GM19463 (cell line): ENCODE data around the gene CPA5.
"Not testable (repeated sequence)": the region's sequence is repeated elsewhere in the genome, so short reads cannot be mapped to it uniquely, and the experiment has no call there.

Source experiments
- ATAC-seq: cut with Tn5 transposase; IDR thresholded peaks from one replicate; pipeline ENCODE4 v1.9.1; 2021; ENCODE audit warnings: mild to moderate bottlenecking, moderate library complexity; ENCODE audit not compliant: unreplicated experiment

The CPA5 gene, protein sequence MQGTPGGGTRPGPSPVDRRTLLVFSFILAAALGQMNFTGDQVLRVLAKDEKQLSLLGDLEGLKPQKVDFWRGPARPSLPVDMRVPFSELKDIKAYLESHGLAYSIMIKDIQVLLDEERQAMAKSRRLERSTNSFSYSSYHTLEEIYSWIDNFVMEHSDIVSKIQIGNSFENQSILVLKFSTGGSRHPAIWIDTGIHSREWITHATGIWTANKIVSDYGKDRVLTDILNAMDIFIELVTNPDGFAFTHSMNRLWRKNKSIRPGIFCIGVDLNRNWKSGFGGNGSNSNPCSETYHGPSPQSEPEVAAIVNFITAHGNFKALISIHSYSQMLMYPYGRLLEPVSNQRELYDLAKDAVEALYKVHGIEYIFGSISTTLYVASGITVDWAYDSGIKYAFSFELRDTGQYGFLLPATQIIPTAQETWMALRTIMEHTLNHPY

GRCh38 chr7:130344271-130344866, at the start of gene CPA5:
Gene CPA5, plus strand, starts transcription at chr7:130344816. Its CDS starts 1,670 bp downstream, at chr7:130346486.
- no peak for ATAC-seq

- ATAC-seq, result no peak
Measured at GRCh38 chr7:130296221-130296951, 48.2 kb upstream of the CPA5 start.

DNA sequence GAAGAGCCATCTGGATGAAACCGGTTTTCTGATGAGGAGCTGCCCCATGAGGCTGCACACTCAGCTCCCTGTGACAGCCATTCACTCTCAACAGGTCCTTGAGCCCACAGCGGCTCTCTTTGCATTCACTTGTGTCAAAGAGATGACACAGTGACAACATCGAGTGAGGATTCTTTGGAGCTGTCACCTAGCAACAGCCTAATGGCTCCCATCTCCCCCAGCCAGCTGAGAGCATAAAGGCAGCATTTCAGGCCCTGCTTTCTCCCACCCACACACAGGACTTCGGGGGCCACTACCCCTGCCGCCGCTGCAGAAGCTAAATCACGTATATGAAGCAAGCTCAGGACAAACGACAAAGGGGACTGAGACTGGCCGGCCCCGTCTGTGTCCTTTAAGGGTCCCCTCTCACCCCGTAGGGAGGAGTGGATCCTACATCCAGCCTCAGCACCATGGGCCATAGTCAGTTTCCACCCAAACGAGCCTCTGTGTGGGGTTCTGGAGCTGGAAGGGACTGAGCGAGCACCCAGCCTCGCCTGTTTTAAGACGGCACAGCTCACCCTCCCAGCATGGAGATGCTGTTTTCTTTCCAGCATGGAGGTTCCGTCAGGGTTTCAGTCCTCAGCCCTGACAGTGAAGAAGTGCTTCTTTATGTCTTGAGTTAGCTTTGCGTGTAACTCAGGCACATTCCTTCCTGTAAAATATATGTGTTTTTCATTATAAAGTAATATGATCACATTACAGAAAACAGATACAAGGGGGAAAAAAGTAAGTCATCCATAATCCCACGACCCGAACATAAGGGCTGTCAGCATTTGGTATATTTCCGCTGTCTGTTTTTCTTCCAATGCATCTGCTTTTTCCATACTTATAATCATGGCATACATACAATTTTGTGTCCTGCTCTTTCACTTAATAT, 46.7 kb upstream of the CPA5 start:
- no peak for ATAC-seq

DNA sequence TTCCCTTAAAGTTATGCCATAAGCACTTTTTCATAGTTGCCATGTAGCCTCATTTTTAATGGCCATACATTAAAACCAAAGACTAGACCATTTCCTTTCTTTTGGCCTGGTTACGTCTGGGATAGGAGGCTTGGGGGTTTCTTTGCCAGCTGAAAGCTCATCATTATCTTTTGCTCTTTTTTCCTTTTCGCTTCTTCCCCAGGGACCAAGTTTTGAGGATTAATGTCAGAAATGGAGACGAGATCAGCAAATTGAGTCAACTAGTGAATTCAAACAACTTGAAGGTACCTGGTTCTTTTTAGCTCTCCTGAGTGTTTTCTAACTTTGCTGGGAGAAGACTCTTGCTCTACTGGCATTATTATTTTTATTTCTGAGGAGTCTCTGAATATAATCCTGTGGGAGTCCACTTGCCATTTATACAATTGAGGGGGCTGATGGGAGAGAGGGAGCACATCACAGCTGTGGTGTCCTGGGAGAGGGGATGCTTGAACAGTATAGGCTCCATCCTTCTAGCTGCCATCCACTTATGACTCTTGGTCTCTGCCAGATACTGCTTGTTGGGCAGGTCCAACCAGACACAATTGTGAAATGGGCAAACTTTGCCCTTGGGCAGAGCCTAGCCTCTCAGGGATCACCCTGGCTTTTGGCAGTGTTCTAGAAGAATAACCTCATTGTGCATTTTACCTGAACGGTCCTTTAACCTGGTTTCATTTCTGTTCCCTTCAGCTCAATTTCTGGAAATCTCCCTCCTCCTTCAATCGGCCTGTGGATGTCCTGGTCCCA, 45.9 kb upstream of the CPA5 start:
- ATAC-seq, result no peak

- ATAC-seq, result no peak
Measured at GRCh38 chr7:130299866-130300265, 44.8 kb upstream of the CPA5 start.

DNA sequence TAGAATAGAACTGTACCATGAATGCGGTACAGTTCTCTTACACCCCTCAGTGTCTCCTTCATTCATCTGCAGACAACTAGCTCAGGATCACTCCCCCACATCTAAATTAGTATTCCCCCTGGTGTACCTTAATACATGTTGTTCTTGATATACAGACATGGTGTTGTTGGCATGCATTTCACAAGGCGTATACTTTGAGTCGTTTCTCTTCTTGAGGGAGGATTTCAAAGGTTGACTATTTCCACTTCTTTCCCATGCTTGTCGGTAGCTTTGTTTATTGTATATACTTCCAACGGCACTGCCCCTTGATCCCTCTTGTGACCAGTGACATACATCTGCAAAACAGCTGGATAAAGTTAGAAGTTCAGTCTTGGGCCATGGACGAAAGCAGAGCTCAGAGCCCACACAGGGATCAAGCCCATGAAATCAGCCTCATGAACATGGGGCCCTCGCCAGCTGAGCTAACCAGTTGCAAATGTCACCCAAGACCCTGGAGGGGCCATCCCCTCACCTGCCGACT, 43.1 kb upstream of the CPA5 start:
- ATAC-seq, result no peak

- no peak for ATAC-seq
Measured at GRCh38 chr7:130302649-130303048, 42.0 kb upstream of the CPA5 start.

DNA sequence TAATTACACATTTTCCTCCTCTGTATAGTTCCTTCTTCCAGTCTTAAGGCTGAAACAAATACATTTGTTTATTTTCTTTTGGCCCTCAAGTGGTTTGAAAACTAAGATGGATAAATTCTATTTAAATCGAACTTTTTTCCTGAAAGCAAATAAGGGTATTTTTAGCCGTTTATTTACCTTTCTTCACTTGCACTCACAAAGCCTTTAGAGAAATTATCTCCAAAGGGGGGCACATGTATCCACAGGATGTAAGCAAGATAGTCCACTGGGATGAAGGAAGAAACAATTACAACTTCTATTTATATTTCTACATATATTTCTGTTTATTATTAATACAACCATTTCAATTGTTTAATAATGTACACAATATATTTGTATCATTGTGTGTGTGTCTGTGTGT, 41.5 kb upstream of the CPA5 start:
- no peak for ATAC-seq

DNA sequence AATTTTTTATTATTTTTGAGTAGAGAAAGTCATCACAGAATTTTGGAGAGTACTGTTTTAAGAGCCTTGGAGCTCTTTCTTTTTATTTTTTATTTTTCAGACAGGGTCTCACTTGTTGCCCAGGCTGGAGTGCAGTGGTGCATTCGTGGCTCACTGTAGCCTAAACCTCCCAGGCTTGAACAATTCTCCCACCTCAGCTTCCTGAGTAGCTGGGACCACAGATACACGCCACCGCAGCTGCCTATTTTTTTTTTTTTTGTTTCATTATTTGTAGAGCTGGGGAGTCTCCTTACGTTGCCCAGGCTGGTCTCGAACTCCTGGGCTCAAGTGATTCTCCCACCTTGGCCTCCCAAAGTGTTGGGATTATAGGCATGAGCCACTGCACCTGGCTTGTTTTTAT, 41.1 kb upstream of the CPA5 start:
- ATAC-seq, result no peak

- ATAC-seq, result no peak
Measured at GRCh38 chr7:130303982-130304381, 40.6 kb upstream of the CPA5 start.

- ATAC-seq, result no peak
Measured at GRCh38 chr7:130304878-130305277, 39.7 kb upstream of the CPA5 start.

DNA sequence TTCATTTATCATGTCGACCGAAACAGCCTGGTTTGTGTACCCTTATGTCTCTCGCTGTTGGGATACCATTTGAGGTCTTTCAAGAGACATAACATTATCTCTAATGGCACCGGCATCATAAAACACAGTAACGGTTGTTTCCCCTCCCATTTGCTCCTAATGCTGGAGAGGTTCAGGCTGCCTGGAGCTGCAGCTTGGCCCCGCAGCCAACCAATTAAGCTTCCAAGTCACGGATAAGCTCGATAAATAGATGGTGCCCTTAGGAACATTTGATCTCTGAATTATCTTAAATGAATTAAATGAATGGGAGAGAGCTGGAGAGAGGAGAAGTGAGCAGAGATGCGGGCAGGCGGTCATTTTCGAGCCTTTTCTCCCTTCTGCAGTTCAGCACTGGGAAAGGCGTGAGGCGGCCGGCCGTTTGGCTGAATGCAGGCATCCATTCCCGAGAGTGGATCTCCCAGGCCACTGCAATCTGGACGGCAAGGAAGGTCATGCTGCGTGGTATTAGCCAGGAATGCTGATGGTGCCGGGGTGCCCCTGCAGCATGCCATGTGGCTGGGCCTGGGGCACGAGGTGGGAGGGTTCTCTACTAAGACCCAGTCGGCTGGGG, 39.1 kb upstream of the CPA5 start:
- ATAC-seq, result no peak

GRCh38 chr7:130309986-130310385, 34.6 kb upstream of the CPA5 start:
- ATAC-seq, result no peak

DNA sequence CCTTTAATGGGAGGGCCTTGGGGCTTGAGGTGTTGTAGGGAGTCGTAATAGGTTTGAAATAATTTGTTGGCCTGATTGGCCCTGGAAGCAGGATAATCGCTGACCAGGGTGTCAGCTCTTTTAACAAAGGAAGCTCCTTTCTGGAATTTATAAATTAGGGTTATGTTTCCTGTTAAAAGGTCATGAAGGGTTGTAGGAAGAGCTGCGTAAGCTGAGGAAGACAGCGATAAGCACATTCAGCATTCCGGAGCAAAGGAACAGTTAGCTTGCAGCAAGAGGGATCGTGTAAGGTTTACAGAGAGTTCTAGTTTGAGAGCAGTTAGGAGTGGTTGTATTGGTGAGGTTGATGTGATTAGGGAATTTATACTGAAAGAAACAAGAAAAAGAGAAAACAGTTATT, 30.3 kb upstream of the CPA5 start:
- ATAC-seq, result no peak

GRCh38 chr7:130319541-130319940, 25.1 kb upstream of the CPA5 start:
- ATAC-seq, result no peak

DNA sequence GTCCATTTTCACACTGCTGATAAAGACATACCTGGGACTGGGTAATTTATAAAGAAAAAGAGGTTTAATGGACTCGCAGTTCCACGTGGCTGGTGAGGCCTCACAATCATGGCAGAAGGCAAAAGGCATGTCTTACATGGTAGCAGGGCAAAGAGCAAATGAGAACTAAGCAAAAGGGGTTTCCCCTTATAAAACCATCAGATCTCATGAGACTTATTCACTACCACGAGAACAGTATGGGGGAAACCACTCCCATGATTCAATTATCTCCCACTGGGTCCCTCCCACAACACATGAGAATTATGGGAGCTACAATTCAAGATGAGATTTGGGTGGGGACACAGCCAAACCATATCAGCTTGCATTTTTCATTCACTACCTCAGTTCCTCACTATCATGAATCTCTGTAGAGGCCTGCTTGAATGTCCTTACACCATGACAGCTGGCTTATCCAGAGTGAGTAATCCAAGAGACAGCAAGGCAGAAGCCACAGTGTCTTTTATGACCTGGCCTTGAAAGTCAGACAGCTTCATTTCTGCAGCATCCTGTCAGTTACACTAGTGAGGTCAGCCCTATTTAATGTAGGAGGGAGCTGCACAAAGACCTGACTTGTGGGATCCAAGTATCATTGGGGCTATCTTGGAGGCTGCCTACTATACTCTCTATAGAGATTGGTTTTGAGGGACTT, 22.9 kb upstream of the CPA5 start:
- ATAC-seq, result not testable (repeated sequence)

GRCh38 chr7:130322615-130323014, 22.0 kb upstream of the CPA5 start:
- no peak for ATAC-seq

DNA sequence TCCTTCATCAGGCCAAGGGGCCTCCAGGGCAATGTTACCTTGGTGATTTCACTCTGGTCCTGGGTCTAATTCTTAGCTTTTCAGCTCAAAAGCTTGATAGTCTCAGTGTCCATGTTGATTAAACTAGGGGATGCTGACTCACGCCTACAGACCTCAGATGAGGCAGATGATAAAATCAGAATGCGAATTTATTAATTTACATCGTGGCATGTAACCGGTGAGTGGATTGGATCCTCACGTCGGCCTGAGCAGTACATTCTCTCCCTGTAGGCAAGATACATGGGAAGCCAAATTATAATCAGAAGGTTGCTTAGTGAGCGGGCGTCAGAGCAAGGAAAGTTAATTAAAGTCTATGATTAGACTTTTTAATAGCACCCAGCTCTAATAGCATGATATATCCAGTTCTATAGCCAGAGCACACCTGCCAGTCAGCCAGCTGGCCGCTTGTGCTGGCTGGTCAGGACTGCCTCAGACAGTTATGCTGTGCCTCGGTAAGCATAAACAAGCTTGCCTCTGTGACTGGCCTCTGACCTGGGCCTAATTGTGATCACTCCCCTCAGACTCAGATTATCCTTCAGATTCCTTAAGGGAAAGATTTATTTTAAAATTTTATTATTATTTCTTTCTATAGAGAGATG, 20.2 kb upstream of the CPA5 start:
- ATAC-seq, result no peak
